Activated T-cell treated with anti-CD3 and anti-CD28 coated beads, Interleukin-2, amount 50 U/mL, for 24 hours (primary cell): Measurements from ENCODE around the gene TBK1.
A peak's percentile ranks its signal among the peaks of the same experiment; 100 is the strongest.

ENCODE experiments used
- DNase-seq: peaks from one replicate; pipeline ENCODE4 v3.0.0-alpha.2; 2020
- H3K27ac Mint-ChIP-seq: 2 replicates; pipeline ENCODE4 v1.8.0; 2020; ENCODE audit warnings: mild to moderate bottlenecking, mixed read lengths
- H3K27me3 Mint-ChIP-seq: 2 replicates; pipeline ENCODE4 v1.8.0; 2020; ENCODE audit warnings: mixed read lengths
- H3K36me3 Mint-ChIP-seq: 2 replicates; pipeline ENCODE4 v1.8.0; 2020; ENCODE audit warnings: low read depth, mixed read lengths
- H3K4me1 Mint-ChIP-seq: 2 replicates; pipeline ENCODE4 v1.8.0; 2020; ENCODE audit warnings: low read depth, mixed read lengths
- H3K4me3 Mint-ChIP-seq: 2 replicates; pipeline ENCODE4 v1.8.0; 2020; ENCODE audit warnings: mild to moderate bottlenecking, moderate library complexity, mixed read lengths
- H3K9me3 Mint-ChIP-seq: 2 replicates; pipeline ENCODE4 v1.8.0; 2020; ENCODE audit warnings: mixed read lengths

TBK1 gene

GRCh38 chr12:64431791-64432190 lies 20.1 kb upstream of the TBK1 start:
- Mint-ChIP-seq H3K4me1 (no peaks in the 10 kb centered on the region), H3K9me3 (no peaks in the 10 kb centered on the region), H3K4me3 (no peak overlapping the region), H3K27ac (no peak overlapping the region), H3K36me3 (peaks cover 95% of the 10 kb centered on the region), H3K27me3 (no peaks in the 10 kb centered on the region)
- no peak for DNase-seq

GRCh38 chr12:64433915-64434314 lies 18.0 kb upstream of the TBK1 start:
- no peaks in the 10 kb centered on the region for H3K27me3 Mint-ChIP-seq
- no peaks in the 10 kb centered on the region for H3K9me3 Mint-ChIP-seq
- no peaks in the 10 kb centered on the region for H3K4me1 Mint-ChIP-seq
- H3K36me3 Mint-ChIP-seq, result peaks cover 98% of the 10 kb centered on the region
- no peak overlapping the region for H3K4me3 Mint-ChIP-seq
- no peak for DNase-seq
- H3K27ac Mint-ChIP-seq, result no peak overlapping the region

- peaks cover 94% of the 10 kb centered on the region for H3K36me3 Mint-ChIP-seq
- H3K4me1 Mint-ChIP-seq, result peaks cover 14% of the 10 kb centered on the region
- no peak overlapping the region for H3K27ac Mint-ChIP-seq
- H3K27me3 Mint-ChIP-seq, result no peaks in the 10 kb centered on the region
- H3K9me3 Mint-ChIP-seq, result no peaks in the 10 kb centered on the region
- no peak for DNase-seq
- no peak overlapping the region for H3K4me3 Mint-ChIP-seq
These were observed 11.8 kb upstream of the TBK1 start for GRCh38 chr12:64440100-64440499.

- Mint-ChIP-seq H3K4me1 (peaks cover 32% of the 10 kb centered on the region), H3K27me3 (no peaks in the 10 kb centered on the region), H3K4me3 (no peak overlapping the region), H3K27ac (peak overlapping the region; percentile 67), H3K9me3 (no peaks in the 10 kb centered on the region), H3K36me3 (peaks cover 87% of the 10 kb centered on the region)
- DNase-seq, result no peak
These were observed 6.4 kb upstream of the TBK1 start for GRCh38 chr12:64445490-64445889.

GRCh38 chr12:64446295-64446694 lies 5.6 kb upstream of the TBK1 start:
- no peak for DNase-seq
- Mint-ChIP-seq H3K36me3 (peaks cover 83% of the 10 kb centered on the region), H3K4me1 (peaks cover 40% of the 10 kb centered on the region), H3K4me3 (no peak overlapping the region), H3K27ac (peak overlapping the region; percentile 67), H3K9me3 (no peaks in the 10 kb centered on the region), H3K27me3 (no peaks in the 10 kb centered on the region)

GRCh38 chr12:64450057-64450640 lies 1.8 kb upstream of the TBK1 start:
- H3K4me1 Mint-ChIP-seq, result peaks cover 41% of the 10 kb centered on the region
- H3K27me3 Mint-ChIP-seq, result no peaks in the 10 kb centered on the region

GRCh38 chr12:64450711-64451486 lies 1.0 kb upstream of the TBK1 start:
- DNase-seq, result no peak
- Mint-ChIP-seq H3K27me3 (no peaks in the 10 kb centered on the region), H3K4me3 (peak overlapping the region; percentile 91), H3K27ac (peak overlapping the region; percentile 96), H3K36me3 (peaks cover 61% of the 10 kb centered on the region), H3K9me3 (no peaks in the 10 kb centered on the region), H3K4me1 (peaks cover 43% of the 10 kb centered on the region)

More at GRCh38 chr12:64450057-64450640, 1.8 kb upstream of the TBK1 start:
- no peak for DNase-seq
- Mint-ChIP-seq H3K36me3 (peaks cover 61% of the 10 kb centered on the region), H3K9me3 (no peaks in the 10 kb centered on the region), H3K4me3 (peak overlapping the region; percentile 91), H3K27ac (peak overlapping the region; percentile 96)

GRCh38 chr12:64452559-64453329 lies 824 bp downstream of the TBK1 start:
- Mint-ChIP-seq H3K27me3 (no peaks in the 10 kb centered on the region), H3K9me3 (no peaks in the 10 kb centered on the region), H3K4me1 (peaks cover 49% of the 10 kb centered on the region), H3K27ac (peak overlapping the region; percentile 94), H3K4me3 (peak overlapping the region; percentile 91), H3K36me3 (peaks cover 57% of the 10 kb centered on the region)
- DNase-seq, result no peak

- no peaks in the 10 kb centered on the region for H3K27me3 Mint-ChIP-seq
- DNase-seq, result no peak
- H3K4me3 Mint-ChIP-seq, result no peak overlapping the region
- peaks cover 60% of the 10 kb centered on the region for H3K4me1 Mint-ChIP-seq
- H3K9me3 Mint-ChIP-seq, result no peaks in the 10 kb centered on the region
- peak overlapping the region; percentile 42 for H3K27ac Mint-ChIP-seq
- peaks cover 59% of the 10 kb centered on the region for H3K36me3 Mint-ChIP-seq
These were observed 3.6 kb downstream of the TBK1 start for GRCh38 chr12:64455506-64455905.

- DNase-seq, result no peak
- Mint-ChIP-seq H3K9me3 (no peaks in the 10 kb centered on the region), H3K36me3 (peaks cover 59% of the 10 kb centered on the region), H3K27me3 (no peaks in the 10 kb centered on the region), H3K27ac (peak overlapping the region; percentile 42), H3K4me3 (no peak overlapping the region), H3K4me1 (peaks cover 54% of the 10 kb centered on the region)
These were observed 4.2 kb downstream of the TBK1 start for GRCh38 chr12:64456119-64456518.

GRCh38 chr12:64457032-64457431 lies 5.1 kb downstream of the TBK1 start:
- Mint-ChIP-seq H3K36me3 (peaks cover 59% of the 10 kb centered on the region), H3K4me3 (no peak overlapping the region), H3K27ac (peak overlapping the region; percentile 81), H3K27me3 (no peaks in the 10 kb centered on the region), H3K9me3 (no peaks in the 10 kb centered on the region), H3K4me1 (peaks cover 50% of the 10 kb centered on the region)
- no peak for DNase-seq

- Mint-ChIP-seq H3K36me3 (peaks cover 62% of the 10 kb centered on the region), H3K9me3 (no peaks in the 10 kb centered on the region), H3K27ac (peak overlapping the region; percentile 81), H3K4me3 (no peak overlapping the region), H3K4me1 (peaks cover 50% of the 10 kb centered on the region), H3K27me3 (no peaks in the 10 kb centered on the region)
- no peak for DNase-seq
These were observed 5.5 kb downstream of the TBK1 start for GRCh38 chr12:64457466-64457865.

GRCh38 chr12:64457923-64458322 lies 6.0 kb downstream of the TBK1 start:
- peaks cover 60% of the 10 kb centered on the region for H3K36me3 Mint-ChIP-seq
- H3K9me3 Mint-ChIP-seq, result no peaks in the 10 kb centered on the region
- no peak overlapping the region for H3K4me3 Mint-ChIP-seq
- no peak overlapping the region for H3K27ac Mint-ChIP-seq
- no peaks in the 10 kb centered on the region for H3K27me3 Mint-ChIP-seq
- peaks cover 48% of the 10 kb centered on the region for H3K4me1 Mint-ChIP-seq
- DNase-seq, result no peak

GRCh38 chr12:64459394-64459891 lies 7.5 kb downstream of the TBK1 start:
- H3K36me3 Mint-ChIP-seq, result peaks cover 71% of the 10 kb centered on the region
- peak overlapping the region; percentile 92 for H3K27ac Mint-ChIP-seq
- H3K27me3 Mint-ChIP-seq, result no peaks in the 10 kb centered on the region
- peak overlapping the region; percentile 70 for H3K4me3 Mint-ChIP-seq
- DNase-seq, result no peak
- no peaks in the 10 kb centered on the region for H3K9me3 Mint-ChIP-seq
- peaks cover 40% of the 10 kb centered on the region for H3K4me1 Mint-ChIP-seq
